Skeletal muscle cell (primary cell): ENCODE results near the gene GATA6.

Experiments used
- DNase-seq: peaks from one replicate; pipeline ENCODE4 v3.0.0-alpha.2; 2010; ENCODE audit warnings: low read depth
- H3K4me3 ChIP-seq: 2 replicates; pipeline ENCODE4 v1.5.1; 2011; ENCODE audit warnings: low read depth, mild to moderate bottlenecking, control low read depth, low read length, moderate library complexity

Gene GATA6

GRCh38 chr18:22169011-22169888 lies at the start of gene GATA6:
Gene GATA6, plus strand, starts transcription at chr18:22169589. Its CDS starts 1,556 bp downstream, at chr18:22171145.
- DNase-seq, result peak; percentile 64
- peak within 1 kb of the TSS; percentile 76 for H3K4me3 ChIP-seq

DNA sequence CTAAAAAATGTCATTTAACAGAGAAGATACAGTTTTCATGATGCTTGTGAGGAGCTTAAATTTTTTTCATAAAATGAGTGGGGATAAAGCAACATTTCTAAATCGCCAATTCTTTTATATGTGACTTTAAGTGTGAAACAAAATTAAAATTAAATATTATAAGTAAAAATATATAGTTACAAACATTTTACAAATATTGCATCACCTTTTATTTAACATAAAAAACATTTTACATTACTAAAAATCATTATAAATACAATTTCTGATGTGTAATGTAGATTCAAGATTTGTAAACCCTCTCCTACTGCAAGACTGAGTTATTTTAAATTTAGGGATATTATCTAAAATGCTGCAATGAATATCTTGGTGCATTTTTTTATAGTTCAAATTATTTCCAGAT lies 44.4 kb upstream of the GATA6 start:
- DNase-seq, result no peak
- no peak overlapping the region for H3K4me3 ChIP-seq

DNA sequence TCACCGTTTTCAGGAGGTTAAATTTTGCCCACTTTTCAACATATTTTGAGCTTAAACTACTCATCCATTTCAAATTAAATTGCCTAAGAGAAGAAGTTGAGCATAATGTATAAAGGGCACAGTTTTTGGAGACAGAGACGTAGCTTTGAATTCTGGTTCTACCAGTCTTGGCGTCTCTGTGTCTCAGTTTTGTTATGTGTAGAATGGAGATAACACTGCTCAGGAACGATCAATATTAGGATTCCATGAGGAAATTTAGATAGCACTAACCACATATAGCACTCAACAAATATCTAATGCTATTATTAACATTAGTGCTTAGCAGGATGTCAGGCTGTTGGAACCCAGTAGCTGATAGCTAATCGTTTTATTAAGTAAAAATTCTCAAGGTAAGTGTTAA lies 40.4 kb upstream of the GATA6 start:
- DNase-seq, result no peak
- H3K4me3 ChIP-seq, result no peak overlapping the region

- no peak for DNase-seq
- H3K4me3 ChIP-seq, result no peak overlapping the region
Observed at GRCh38 chr18:22129778-22130177, 39.6 kb upstream of the GATA6 start.

DNA sequence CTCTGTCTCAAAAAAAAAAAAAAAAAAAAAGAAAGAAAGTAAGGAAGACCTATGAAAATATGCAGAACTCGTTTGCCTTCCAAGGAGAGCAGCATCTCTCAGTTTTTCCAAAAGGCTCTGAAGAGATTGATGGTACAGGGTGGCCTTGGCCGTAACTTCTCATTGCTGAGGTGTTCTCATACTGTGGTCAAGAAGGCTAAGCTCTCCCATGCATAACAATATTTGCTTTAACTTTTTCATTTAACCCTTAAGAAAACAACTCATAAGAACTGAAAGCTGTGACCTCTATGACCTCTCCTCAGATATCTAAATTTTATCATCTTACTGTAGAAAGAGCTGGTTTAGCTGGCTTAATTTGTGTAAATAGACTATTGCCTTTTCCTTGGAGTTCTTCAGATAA lies 37.1 kb upstream of the GATA6 start:
- no peak overlapping the region for H3K4me3 ChIP-seq
- DNase-seq, result no peak

DNA sequence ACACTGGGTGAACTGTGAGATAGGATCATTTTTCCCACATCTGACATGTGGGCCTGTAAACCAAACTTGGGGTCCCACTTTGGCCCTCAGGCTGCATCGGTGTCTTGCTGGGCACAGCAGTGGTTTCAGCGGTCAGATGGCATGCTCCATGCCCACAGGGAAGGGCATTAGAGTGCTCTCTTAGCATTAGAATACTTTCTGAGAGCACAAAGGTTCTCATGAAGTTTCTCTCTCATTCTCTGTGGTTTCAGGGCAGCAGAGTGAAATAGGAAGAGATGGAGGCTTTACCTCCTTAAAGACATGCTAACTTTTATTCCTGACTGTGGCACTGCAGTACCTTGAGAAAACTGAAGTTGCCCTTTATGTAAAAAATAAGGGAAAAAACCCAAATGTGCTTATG lies 36.6 kb upstream of the GATA6 start:
- H3K4me3 ChIP-seq, result no peak overlapping the region
- DNase-seq, result no peak

DNA sequence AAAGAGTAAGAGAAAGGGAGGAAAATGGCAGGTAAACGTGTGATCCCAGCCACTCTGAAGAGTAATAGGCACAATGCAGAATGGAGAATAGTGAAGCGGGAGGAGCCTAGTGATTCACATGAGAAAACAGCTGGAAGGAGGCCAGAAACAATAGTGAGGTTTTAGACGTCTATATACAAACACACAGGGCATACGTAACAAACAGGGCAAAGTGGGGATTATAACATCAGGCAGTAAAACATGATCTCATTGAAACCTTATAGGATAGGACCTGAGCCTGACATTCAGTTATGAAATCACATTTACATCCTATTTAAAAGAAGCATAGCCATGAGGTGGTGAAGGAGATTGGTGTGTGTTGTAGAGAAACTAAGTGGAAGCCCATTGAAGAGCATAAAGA lies 33.0 kb upstream of the GATA6 start:
- H3K4me3 ChIP-seq, result no peak overlapping the region
- peak; percentile 8 for DNase-seq

- no peak for DNase-seq
- no peak overlapping the region for H3K4me3 ChIP-seq
Observed at GRCh38 chr18:22141211-22141610, 28.2 kb upstream of the GATA6 start.

GRCh38 chr18:22143347-22144340 lies 25.7 kb upstream of the GATA6 start:
- DNase-seq, result no peak
- no peak overlapping the region for H3K4me3 ChIP-seq

- DNase-seq, result no peak
- no peak overlapping the region for H3K4me3 ChIP-seq
Observed at GRCh38 chr18:22145160-22145559, 24.2 kb upstream of the GATA6 start.

DNA sequence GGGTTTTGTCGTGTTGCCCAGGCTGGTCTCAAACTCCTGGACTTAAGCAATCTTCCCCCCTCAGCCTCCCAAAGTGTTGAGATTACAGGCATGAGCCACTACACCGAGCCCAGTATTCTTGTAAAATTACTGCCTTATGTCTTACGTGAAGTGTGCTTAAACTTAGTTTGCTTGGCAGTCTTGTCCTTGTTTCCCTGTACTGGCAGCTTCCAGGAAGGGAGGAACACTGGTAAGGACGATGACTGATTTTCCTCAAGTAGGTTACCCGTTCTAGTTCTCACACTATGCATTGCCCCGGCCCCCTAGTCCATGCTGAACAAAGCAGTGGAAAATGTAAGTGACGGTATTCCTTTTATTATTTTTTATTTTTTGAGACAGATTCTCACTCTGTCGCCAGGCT lies 19.7 kb upstream of the GATA6 start:
- no peak overlapping the region for H3K4me3 ChIP-seq
- DNase-seq, result no peak

- DNase-seq, result no peak
Observed at GRCh38 chr18:22152093-22152492, 17.3 kb upstream of the GATA6 start.

GRCh38 chr18:22153428-22153827 lies 16.0 kb upstream of the GATA6 start:
- no peak overlapping the region for H3K4me3 ChIP-seq
- no peak for DNase-seq

More at GRCh38 chr18:22152093-22152492, 17.3 kb upstream of the GATA6 start:
- no peak overlapping the region for H3K4me3 ChIP-seq

DNA sequence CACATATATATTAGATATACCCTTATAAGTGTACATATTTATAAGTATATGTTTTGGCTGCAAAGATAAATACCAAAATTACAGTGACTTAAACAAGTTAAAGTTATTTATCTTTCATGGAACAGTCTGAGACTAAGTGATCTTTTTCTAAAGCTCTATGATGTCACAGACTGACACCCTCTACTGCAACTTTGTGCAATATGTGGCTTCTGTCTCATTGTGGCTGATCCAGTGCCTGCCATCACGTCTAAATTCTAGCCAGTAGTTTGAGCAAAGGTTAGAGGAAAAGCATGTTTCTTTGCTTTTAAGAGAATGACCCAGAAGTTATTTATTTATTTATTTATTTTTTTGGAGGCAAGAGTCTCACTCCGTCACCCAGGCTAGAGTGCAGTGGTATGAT lies 13.8 kb upstream of the GATA6 start:
- no peak overlapping the region for H3K4me3 ChIP-seq
- no peak for DNase-seq

GRCh38 chr18:22159014-22159413 lies 10.4 kb upstream of the GATA6 start:
- H3K4me3 ChIP-seq, result no peak overlapping the region
- DNase-seq, result no peak

DNA sequence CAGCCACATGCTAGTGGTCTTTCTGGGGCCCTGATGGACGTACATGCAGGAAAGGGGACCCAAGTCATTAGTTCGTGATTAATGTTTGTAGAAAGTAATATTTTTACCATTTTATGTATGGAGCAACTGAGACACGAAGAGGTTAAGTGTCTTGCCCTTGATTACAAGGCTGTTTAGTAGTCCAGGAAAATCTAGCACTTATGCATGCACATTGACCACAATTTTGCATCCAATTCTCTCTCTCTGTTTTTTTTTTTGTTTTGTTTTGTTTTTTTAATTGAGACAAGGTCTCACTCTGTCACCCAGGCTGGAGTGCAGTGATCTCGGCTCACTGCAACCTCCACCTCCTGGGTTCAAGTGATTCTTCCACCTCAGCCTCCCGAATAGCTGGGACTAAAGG lies 8.3 kb upstream of the GATA6 start:
- no peak for DNase-seq
- H3K4me3 ChIP-seq, result no peak overlapping the region

GRCh38 chr18:22163416-22164161 lies 5.8 kb upstream of the GATA6 start:
- DNase-seq, result no peak
- H3K4me3 ChIP-seq, result no peak overlapping the region

GRCh38 chr18:22164337-22165048 lies 4.9 kb upstream of the GATA6 start:
- no peak overlapping the region for H3K4me3 ChIP-seq
- no peak for DNase-seq

DNA sequence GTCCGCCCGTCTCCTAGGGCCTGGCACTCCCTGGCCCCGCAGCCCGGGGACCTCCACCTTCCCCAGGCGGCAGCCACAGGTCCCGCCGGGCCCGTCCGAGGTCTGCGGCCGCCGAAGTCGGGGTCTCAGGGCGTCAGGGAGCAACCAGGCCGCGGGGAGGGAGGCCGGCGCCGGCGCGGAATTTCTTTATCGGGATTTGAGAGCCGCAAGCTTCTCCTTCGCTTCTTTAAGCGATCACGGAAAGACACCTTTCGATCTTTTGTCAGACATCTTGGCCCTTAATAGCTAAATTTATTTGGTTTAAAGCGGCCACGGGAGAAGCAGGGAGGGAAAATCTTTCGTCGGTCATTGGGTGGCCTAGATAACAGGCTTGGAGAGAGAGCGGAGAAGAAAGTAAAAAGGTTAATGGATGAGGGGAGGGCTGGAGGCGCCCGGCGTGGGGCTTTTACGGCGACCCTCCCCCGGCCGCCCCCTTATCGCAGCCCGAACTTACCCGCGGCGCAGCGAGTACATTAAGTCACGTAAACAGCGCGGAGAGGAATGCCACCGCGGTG lies 4.3 kb upstream of the GATA6 start:
- no peak for DNase-seq
- H3K4me3 ChIP-seq, result no peak overlapping the region
